GM12892 (cell line): Measurements from ENCODE around the gene SDK2.
"Not testable (repeated sequence)": the region's sequence is repeated elsewhere in the genome, so short reads cannot be mapped to it uniquely, and the experiment has no call there.

ENCODE experiments used
- DNase-seq: peaks from one replicate; pipeline ENCODE4 v3.0.0; 2011; ENCODE audit not compliant: insufficient read length
- FAIRE-seq: peaks from 2 replicates; lab custom pipeline; 2011; peaks lifted over from hg19 to GRCh38; lab: Jason Lieb, UNC
- POLR2A ChIP-seq: IDR thresholded peaks from 2 replicates; pipeline ENCODE4 v1.6.1; 2011; ENCODE audit warnings: low read depth, low read length, control low read depth
- POLR2AphosphoS5 ChIP-seq: IDR thresholded peaks from 2 replicates; pipeline ENCODE4 v1.6.1; 2011; ENCODE audit warnings: low read depth, low read length, control low read depth
- TAF1 ChIP-seq: IDR thresholded peaks from 2 replicates; pipeline ENCODE4 v1.6.1; 2011; ENCODE audit warnings: low read depth, mild to moderate bottlenecking, control low read depth, low read length, borderline replicate concordance

SDK2 gene

DNA sequence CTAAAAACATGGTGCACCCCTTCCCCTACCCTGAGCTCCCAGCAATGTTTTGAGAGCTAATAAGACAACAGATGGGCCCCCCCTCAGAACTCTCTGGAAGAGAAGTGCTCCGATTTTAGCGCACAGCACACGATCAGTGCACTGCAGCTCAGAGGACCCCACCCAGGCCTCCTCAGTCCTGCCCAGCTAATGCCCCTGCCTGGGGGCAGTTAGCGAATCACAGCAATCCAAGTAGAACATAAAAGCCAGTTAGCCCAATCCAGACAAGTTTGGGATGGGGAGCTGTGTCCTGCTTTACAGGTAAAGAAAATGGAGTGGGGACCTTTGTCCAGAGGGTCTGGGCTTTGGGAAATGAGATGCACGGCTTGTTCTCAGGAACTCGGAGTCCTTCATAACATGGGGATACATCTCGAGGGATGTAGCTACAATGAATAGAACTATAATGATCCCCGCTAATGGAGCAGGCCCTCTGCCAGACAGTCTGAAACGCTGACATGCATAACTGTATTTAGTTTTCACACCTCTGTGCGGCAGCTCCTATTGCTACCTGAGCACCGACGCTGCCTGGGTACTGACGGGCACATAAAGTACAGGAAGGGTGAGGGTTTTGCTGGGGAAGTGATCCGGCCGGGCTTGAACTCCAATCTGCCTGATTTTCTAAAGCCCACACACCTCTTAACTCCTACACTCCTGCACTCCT, 302.7 kb downstream of the SDK2 start:
- no peak for DNase-seq
- TF ChIP-seq TAF1: no peak
- no peak for TF ChIP-seq POLR2A
- TF ChIP-seq POLR2AphosphoS5: no peak
- no peak for FAIRE-seq

GRCh38 chr17:73340093-73340596, 304.1 kb downstream of the SDK2 start:
- TF ChIP-seq POLR2A (no peak), TAF1 (no peak), POLR2AphosphoS5 (no peak)
- FAIRE-seq: no peak
- DNase-seq: no peak

DNA sequence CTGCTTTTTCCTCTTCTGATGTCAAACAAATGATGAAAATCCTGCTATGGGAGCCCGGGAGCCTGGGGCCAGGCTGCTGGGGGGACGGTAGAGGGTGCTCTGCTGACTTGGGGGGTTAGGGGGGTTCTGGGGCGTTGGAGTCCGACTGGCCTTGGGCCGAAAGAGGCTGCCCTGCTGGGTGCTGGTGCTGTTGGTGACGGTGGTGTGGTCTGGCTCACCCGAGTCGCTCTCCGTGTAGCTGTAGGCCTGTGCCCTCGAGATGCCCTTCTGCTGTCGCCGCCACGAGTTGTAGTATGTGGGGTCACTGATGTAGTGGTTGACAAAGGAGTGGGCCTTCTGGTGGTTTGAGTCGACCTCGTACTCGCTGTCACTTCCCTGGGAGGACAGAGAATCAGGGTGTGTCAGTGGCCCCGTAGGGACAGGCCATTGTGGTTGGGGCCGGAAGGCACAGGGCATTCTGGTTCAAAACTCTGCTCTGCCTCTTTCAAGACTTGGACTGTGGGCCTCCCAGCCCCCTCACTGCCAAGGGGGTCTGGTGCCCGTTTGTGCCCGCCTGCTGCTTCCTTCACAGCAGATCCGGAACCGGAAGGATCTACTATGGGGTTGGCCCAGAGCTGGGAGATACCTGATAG, 305.6 kb downstream of the SDK2 start:
- TF ChIP-seq POLR2A (no peak), POLR2AphosphoS5 (no peak), TAF1 (no peak)
- FAIRE-seq (no peak), DNase-seq (no peak)

- DNase-seq (no peak), FAIRE-seq (no peak)
- no peak for TF ChIP-seq TAF1
- no peak for TF ChIP-seq POLR2AphosphoS5
- TF ChIP-seq POLR2A: no peak
Observed at GRCh38 chr17:73338050-73338521, 306.2 kb downstream of the SDK2 start.

DNA sequence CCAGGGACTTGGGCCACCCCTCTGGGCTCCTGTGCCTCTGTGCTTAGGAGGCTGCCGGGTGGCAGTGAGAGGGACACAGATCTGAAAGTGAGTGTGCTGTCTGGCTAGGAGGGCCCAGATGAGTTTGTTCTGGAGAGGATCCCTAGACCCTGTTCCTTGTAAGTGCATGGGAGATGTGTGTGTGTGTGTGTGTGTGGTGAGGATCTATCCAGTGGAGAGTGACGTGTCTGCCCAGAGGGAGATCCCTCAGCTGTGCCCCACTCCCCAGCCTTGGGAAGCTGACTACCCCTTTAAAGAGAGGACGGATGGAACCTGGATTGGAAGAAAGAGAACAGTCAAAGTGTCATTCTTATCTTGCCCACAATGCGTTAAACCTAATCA, 306.9 kb downstream of the SDK2 start:
- FAIRE-seq (no peak), DNase-seq (no peak)
- no peak for TF ChIP-seq POLR2AphosphoS5

- DNase-seq (no peak), FAIRE-seq (no peak)
- TF ChIP-seq POLR2AphosphoS5: no peak
- TF ChIP-seq TAF1: no peak
Observed at GRCh38 chr17:73336408-73337329, 307.6 kb downstream of the SDK2 start.

DNA sequence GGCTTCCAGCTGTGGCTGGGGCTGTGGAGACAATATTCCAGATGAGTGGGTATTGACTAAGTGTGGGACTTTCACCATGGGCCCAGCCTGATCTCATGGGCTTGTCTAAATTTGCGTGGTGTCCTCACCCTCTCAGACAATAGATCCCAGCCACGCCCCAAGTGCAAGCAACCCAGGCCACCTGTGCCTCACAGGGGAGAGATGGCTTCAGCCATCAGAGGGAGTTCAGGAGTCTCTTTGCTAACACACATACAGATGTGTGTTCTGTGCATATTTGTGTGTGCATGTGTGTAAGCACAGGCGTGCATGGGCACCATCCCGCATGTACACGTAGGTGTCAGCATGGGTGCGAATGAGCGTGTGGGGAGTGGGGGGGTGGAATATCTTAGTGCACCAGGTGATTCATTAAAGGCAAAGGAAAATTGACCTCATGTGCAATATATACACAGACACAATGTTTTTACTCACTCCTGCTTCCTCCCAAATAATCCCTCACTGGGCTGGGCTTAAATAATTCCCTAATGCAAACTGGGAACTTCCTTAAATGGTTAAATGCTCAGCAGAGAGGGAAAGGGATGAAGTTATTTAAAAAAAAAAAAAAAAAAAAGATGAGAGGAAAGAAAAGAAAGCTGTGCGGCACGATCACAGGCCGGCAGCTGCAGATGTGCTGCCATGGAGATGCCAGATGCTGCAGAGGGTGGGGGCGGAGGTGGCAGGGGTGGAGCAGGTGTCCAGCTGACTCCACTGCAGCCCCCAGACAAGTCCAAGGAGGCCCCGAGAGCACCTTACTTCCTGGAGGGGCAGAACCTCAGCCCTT, 308.4 kb downstream of the SDK2 start:
- DNase-seq: no peak
- no peak for TF ChIP-seq POLR2AphosphoS5
- TF ChIP-seq TAF1: no peak
- TF ChIP-seq POLR2A: no peak
- FAIRE-seq: no peak

DNA sequence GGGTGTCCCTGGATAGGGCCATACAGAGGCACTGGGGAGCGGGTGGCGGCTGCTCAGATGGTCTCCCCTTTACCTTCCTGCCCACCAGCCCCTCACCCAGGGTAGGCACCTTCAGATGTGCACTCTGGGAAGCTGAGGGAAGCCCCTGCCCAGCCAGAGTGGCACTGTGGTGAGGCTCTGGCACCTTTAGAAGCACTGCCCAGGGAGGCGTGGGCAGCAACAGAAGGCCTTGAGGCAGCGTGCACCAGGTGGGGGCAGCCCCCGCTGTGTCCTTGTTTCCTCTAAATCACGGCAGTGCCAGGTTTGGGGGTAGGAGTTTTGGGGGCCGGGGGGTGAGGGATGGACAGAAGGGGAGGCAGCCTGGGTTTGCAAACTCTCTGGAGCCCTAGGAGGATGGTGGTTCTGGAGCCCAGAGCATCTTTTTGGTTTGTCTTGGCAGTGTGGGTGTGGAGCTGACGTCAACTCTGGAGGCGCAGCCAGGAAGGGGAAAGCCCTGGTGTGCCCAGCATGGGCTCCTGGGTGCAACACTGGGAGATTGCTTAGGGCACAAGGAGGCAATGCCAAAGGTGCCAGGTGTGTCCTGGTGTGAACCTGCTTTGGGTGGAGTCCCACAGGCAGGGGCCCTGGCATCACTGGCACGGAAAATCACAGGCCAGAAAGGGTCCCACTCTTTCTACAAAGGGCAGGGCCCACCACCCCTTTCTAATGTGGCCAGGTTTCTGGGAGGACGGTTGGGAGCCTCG, 309.3 kb downstream of the SDK2 start:
- no peak for TF ChIP-seq TAF1
- no peak for TF ChIP-seq POLR2A
- TF ChIP-seq POLR2AphosphoS5: no peak
- no peak for DNase-seq
- no peak for FAIRE-seq

- not testable (repeated sequence) for DNase-seq, FAIRE-seq
Observed at GRCh38 chr17:73333445-73333844, 310.8 kb downstream of the SDK2 start.

DNA sequence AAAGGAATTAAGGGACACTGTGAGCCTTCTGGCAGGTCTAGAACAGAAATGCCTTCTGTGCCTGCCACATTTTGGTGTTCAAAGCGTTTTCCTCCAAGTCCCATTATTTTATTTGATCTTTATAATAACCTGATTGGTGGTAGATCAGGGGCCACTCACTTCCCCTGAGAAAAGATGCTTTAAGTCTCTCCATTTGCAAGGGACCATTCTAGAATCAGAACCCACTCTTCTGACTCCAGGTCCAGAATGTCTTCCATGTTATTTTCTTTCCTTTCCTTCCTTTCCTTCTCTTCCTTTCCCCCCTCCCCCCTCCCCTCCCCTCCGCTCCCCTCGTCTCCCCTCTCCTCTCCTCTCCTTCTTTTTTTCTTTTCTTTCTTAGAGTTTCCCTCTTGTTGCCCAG, 313.2 kb downstream of the SDK2 start:
- TF ChIP-seq POLR2A (no peak), TAF1 (no peak), POLR2AphosphoS5 (no peak)
- DNase-seq: no peak
- no peak for FAIRE-seq
